Tibial nerve (tissue), 4 donors: ENCODE results near the gene SLC35B3. TPM values are rescaled to one million over a fixed set of nuclear protein-coding genes. Genes with fewer than 3 reads are reported as not detected.

Experiments
- DNase-seq, 2 donors: peaks; one replicate each; pipeline ENCODE4 v3.0.0-alpha.2; 2019; ENCODE audit warnings: low spot score in 2 of 2
- H3K27ac ChIP-seq, 4 donors: fragments of 200-600 bp; sonication (generic) in 3 of 4; one replicate each; pipeline ENCODE4 v1.5.1; 2017 to 2019; ENCODE audit warnings: mild to moderate bottlenecking in 1 of 4
- H3K27me3 ChIP-seq, 2 donors: fragments of 200-600 bp; sonication (generic) in 1 of 2; one replicate each; pipeline versions ENCODE4 v1.5.1 to v1.6.0; 2017 to 2019
- H3K36me3 ChIP-seq, 3 donors: fragments of 200-600 bp; sonication (generic); one replicate each; pipeline ENCODE4 v1.5.1; 2018 to 2019
- H3K4me1 ChIP-seq, 4 donors: fragments of 200-600 bp; sonication (generic) in 3 of 4; one replicate each; pipeline ENCODE4 v1.5.1; 2017 to 2019
- H3K4me3 ChIP-seq, 4 donors: fragments of 200-600 bp; sonication (generic) in 3 of 4; one replicate each; pipeline ENCODE4 v1.5.1; 2017 to 2019; ENCODE audit warnings: mild to moderate bottlenecking in 1 of 4, moderate library complexity in 1 of 4
- H3K9me3 ChIP-seq, 4 donors: fragments of 200-600 bp; sonication (generic) in 3 of 4; one replicate each; pipeline ENCODE4 v1.5.1; 2017 to 2019
- CTCF ChIP-seq, 5 experiments: fragments of 200-600 bp in 3 of 5; fragments of 450-650 bp in 2 of 5; sonication (generic) in 3 of 5; IDR thresholded peaks; one replicate each; pipeline ENCODE4 v1.5.1; 2016 to 2019; ENCODE audit warnings: antibody characterized with exemption in 5 of 5, mild to moderate bottlenecking in 3 of 5, moderate library complexity in 2 of 5
- EP300 ChIP-seq, 2 donors: sonication (generic); formaldehyde crosslinking; IDR thresholded peaks; one replicate each; pipeline ENCODE4 v1.6.1; 2017; ENCODE audit warnings: antibody characterized with exemption in 2 of 2, mild to moderate bottlenecking in 1 of 2
- POLR2A ChIP-seq, 2 donors: fragments of 450-650 bp; IDR thresholded peaks; one replicate each; pipeline ENCODE4 v1.6.1; 2017; ENCODE audit warnings: antibody characterized with exemption in 2 of 2, mild to moderate bottlenecking in 2 of 2, moderate library complexity in 2 of 2
- WGBS, 2 donors: methylation state at CpG; one replicate each; pipeline ENCODE4 v1.1.5; 2018; 5-methylcytosine and 5-hydroxymethylcytosine counted together
- total RNA-seq, 4 donors: library from RNA; depleted of rRNA; stranded (reverse); fragments of >200 nt; gene quantifications; one replicate each; pipeline ENCODE4 v1.1.0, GENCODE V29; 2016

Gene SLC35B3
- total RNA-seq, 4 donors from 2014 or later, result 7.6 to 14.7 (median 11.0) TPM

GRCh38 chr6:8389036-8389818 is 46.1 kb downstream of the SLC35B3 start:
- DNase-seq, result no peak
- H3K27me3 ChIP-seq, result no peaks in the 10 kb centered on the region
- TF ChIP-seq POLR2A (IDR thresholded peaks at IDR 0.05), result no peak
- no peak for TF ChIP-seq EP300 (IDR thresholded peaks at IDR 0.05)
- no peak for TF ChIP-seq CTCF (IDR thresholded peaks at IDR 0.05)
- H3K4me1 ChIP-seq, result no peaks in the 10 kb centered on the region
- H3K4me3 ChIP-seq, result no peak overlapping the region
- H3K27ac ChIP-seq, result no peak overlapping the region
- H3K9me3 ChIP-seq, result no peaks in the 10 kb centered on the region
- 56 to 64% methylated on average over 4 of the region's 4 CpGs for WGBS, 2 donors
- no peaks in the 10 kb centered on the region for H3K36me3 ChIP-seq

- no peak for DNase-seq
- Histone ChIP-seq H3K36me3 (no peaks in the 10 kb centered on the region), H3K27ac (no peak overlapping the region), H3K27me3 (no peaks in the 10 kb centered on the region), H3K4me1 (no peaks in the 10 kb centered on the region), H3K9me3 (no peaks in the 10 kb centered on the region), H3K4me3 (no peak overlapping the region)
- 80 to 83% methylated on average over 11 of the region's 11 CpGs for WGBS, 2 donors
- no peak for TF ChIP-seq POLR2A (IDR thresholded peaks at IDR 0.05)
- no peak for TF ChIP-seq CTCF (IDR thresholded peaks at IDR 0.05)
- no peak for TF ChIP-seq EP300 (IDR thresholded peaks at IDR 0.05)
These were observed 47.4 kb downstream of the SLC35B3 start for GRCh38 chr6:8387942-8388437.

GRCh38 chr6:8383584-8383983 is 51.8 kb downstream of the SLC35B3 start:
- 52 to 65% methylated on average over 2 of the region's 2 CpGs for whole genome bisulfite sequencing, 2 donors
- Histone ChIP-seq H3K9me3 (no peaks in the 10 kb centered on the region), H3K36me3 (no peaks in the 10 kb centered on the region), H3K27ac (no peak overlapping the region), H3K4me3 (no peak overlapping the region), H3K4me1 (no peaks in the 10 kb centered on the region), H3K27me3 (no peaks in the 10 kb centered on the region)
- DNase-seq, result no peak
- TF ChIP-seq POLR2A (IDR thresholded peaks at IDR 0.05) (no peak), EP300 (IDR thresholded peaks at IDR 0.05) (no peak), CTCF (IDR thresholded peaks at IDR 0.05) (no peak)

GRCh38 chr6:8382434-8382833 is 52.9 kb downstream of the SLC35B3 start:
- H3K36me3 ChIP-seq, result no peaks in the 10 kb centered on the region
- no peaks in the 10 kb centered on the region for H3K27me3 ChIP-seq
- no peak overlapping the region for H3K27ac ChIP-seq
- 46 to 50% methylated on average over 1 of the region's 1 CpG for WGBS, 2 donors
- H3K9me3 ChIP-seq, result no peaks in the 10 kb centered on the region
- no peaks in the 10 kb centered on the region for H3K4me1 ChIP-seq
- no peak for DNase-seq
- no peak overlapping the region for H3K4me3 ChIP-seq
- TF ChIP-seq EP300 (IDR thresholded peaks at IDR 0.05), result no peak
- no peak for TF ChIP-seq POLR2A (IDR thresholded peaks at IDR 0.05)
- TF ChIP-seq CTCF (IDR thresholded peaks at IDR 0.05), result no peak

GRCh38 chr6:8375916-8376315 is 59.4 kb downstream of the SLC35B3 start:
- 77 to 83% methylated on average over 4 of the region's 4 CpGs for WGBS, 2 donors

More at GRCh38 chr6:8375916-8376315, 59.4 kb downstream of the SLC35B3 start:
- no peak overlapping the region for H3K27ac ChIP-seq
- no peaks in the 10 kb centered on the region for H3K27me3 ChIP-seq
- no peaks in the 10 kb centered on the region for H3K4me1 ChIP-seq
- TF ChIP-seq POLR2A (IDR thresholded peaks at IDR 0.05) (no peak), EP300 (IDR thresholded peaks at IDR 0.05) (no peak), CTCF (IDR thresholded peaks at IDR 0.05) (no peak)
- H3K36me3 ChIP-seq, result no peaks in the 10 kb centered on the region
- H3K4me3 ChIP-seq, result no peak overlapping the region
- DNase-seq, result no peak
- H3K9me3 ChIP-seq, result no peaks in the 10 kb centered on the region
